Adrenal gland (tissue), 5 donors: ENCODE results near the gene FBXL7.

Source experiments
- POLR2A ChIP-seq, 2 donors: fragments of 450-650 bp; IDR thresholded peaks; one replicate each; pipeline ENCODE4 v1.6.1; 2017; ENCODE audit warnings: antibody characterized with exemption in 2 of 2, mild to moderate bottlenecking in 2 of 2, moderate library complexity in 1 of 2
- TF ChIP-seq, protein P1 (sequence below), 6 experiments: fragments of 450-650 bp in 4 of 6; fragments of 200-600 bp in 2 of 6; sonication (generic) in 1 of 6; IDR thresholded peaks; 1 replicate in 5 of 6; 2 replicates in 1 of 6; pipeline versions ENCODE4 v1.5.1 to v1.8.0; 2016 to 2021; ENCODE audit warnings: antibody characterized with exemption in 6 of 6, mild to moderate bottlenecking in 2 of 6, moderate library complexity in 1 of 6
- donor health status: DM: no; HTN: no; CAD: no.

DNA sequence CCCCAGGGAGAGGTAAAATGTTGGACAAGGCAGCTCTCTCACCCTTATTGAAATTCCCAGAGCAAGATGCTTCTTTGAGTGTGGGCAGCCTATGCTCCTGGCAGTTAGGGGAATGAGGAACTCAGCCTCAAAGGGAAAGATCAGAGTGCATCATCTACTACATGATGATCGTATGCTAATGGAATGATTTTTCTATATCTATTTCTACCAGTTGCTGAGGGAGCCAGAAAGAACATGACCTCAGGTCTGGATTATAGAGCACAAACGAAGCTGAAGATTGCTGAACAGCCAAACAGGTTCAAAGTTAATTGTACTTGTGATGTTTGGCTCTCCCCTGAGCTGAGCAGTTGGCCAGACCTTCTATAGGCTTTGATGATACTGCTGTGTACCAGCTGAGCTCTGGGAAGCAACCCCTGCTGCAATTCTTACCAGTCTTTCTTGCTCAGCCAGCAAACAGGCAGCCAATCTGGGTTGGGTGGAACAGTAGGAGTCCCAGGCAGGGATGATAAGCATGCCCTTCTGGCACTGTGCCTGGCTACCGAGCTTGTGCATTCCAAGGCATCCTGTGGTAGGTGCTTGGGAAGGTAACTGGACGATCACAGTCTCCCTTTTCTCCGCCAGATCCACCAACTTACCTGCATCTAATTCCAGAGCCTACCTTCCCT, 10.3 kb upstream of the FBXL7 start:
- TF ChIP-seq, protein P1, sequence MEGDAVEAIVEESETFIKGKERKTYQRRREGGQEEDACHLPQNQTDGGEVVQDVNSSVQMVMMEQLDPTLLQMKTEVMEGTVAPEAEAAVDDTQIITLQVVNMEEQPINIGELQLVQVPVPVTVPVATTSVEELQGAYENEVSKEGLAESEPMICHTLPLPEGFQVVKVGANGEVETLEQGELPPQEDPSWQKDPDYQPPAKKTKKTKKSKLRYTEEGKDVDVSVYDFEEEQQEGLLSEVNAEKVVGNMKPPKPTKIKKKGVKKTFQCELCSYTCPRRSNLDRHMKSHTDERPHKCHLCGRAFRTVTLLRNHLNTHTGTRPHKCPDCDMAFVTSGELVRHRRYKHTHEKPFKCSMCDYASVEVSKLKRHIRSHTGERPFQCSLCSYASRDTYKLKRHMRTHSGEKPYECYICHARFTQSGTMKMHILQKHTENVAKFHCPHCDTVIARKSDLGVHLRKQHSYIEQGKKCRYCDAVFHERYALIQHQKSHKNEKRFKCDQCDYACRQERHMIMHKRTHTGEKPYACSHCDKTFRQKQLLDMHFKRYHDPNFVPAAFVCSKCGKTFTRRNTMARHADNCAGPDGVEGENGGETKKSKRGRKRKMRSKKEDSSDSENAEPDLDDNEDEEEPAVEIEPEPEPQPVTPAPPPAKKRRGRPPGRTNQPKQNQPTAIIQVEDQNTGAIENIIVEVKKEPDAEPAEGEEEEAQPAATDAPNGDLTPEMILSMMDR (IDR thresholded peaks at IDR 0.05): no peak
- TF ChIP-seq POLR2A (IDR thresholded peaks at IDR 0.05): no peak
